GM18508 (cell line): Measurements from ENCODE around the gene S1PR3.

Experiments
- ATAC-seq: cut with Tn5 transposase; IDR thresholded peaks from one replicate; pipeline ENCODE4 v1.9.1; 2021; ENCODE audit warnings: moderate number of reproducible peaks; ENCODE audit not compliant: insufficient read depth, unreplicated experiment

S1PR3 gene

GRCh38 chr9:89006267-89006666, 15.0 kb downstream of the S1PR3 start:
- ATAC-seq: no peak

GRCh38 chr9:89006996-89007967, 16.0 kb downstream of the S1PR3 start:
- ATAC-seq: no peak

GRCh38 chr9:89008055-89008743, 16.9 kb downstream of the S1PR3 start:
- ATAC-seq: no peak

- no peak for ATAC-seq
Observed at GRCh38 chr9:89008744-89009545, 17.7 kb downstream of the S1PR3 start.

GRCh38 chr9:89009546-89009840, 18.2 kb downstream of the S1PR3 start:
- no peak for ATAC-seq

- no peak for ATAC-seq
Observed at GRCh38 chr9:89010056-89010455, 18.8 kb downstream of the S1PR3 start.

- ATAC-seq: no peak
Observed at GRCh38 chr9:89010526-89011111, 19.4 kb downstream of the S1PR3 start.

GRCh38 chr9:89011683-89012082, 20.4 kb downstream of the S1PR3 start:
- ATAC-seq: no peak

GRCh38 chr9:89012294-89013042, 21.2 kb downstream of the S1PR3 start:
- ATAC-seq: no peak

GRCh38 chr9:89013660-89014059, 22.4 kb downstream of the S1PR3 start:
- no peak for ATAC-seq

GRCh38 chr9:89014153-89014552, 22.9 kb downstream of the S1PR3 start:
- ATAC-seq: no peak

- ATAC-seq: no peak
Observed at GRCh38 chr9:89015336-89015735, 24.1 kb downstream of the S1PR3 start.

GRCh38 chr9:89020754-89021153, 29.5 kb downstream of the S1PR3 start:
- no peak for ATAC-seq

GRCh38 chr9:89021154-89021803, 30.0 kb downstream of the S1PR3 start:
- no peak for ATAC-seq

GRCh38 chr9:89022001-89022759, 30.9 kb downstream of the S1PR3 start:
- ATAC-seq: no peak

GRCh38 chr9:89022902-89023301, 31.6 kb downstream of the S1PR3 start:
- ATAC-seq: no peak

- no peak for ATAC-seq
Observed at GRCh38 chr9:89023740-89024139, 32.5 kb downstream of the S1PR3 start.

- no peak for ATAC-seq
Observed at GRCh38 chr9:89024727-89025126, 33.5 kb downstream of the S1PR3 start.

GRCh38 chr9:89025553-89025952, 34.3 kb downstream of the S1PR3 start:
- no peak for ATAC-seq
